ENCODE results near the gene GCSAML. TPM values are rescaled to one million over a fixed set of nuclear protein-coding genes. Genes with fewer than 3 reads are reported as not detected.
"Not testable (repeated sequence)": the region's sequence is repeated elsewhere in the genome, so short reads cannot be mapped to it uniquely, and the experiment has no call there.

Gene GCSAML
- under 1 TPM; 0.14 to 0.16 TPM for total RNA-seq

- ATAC-seq (replicated peaks in 1 of 2): peak in 1 of 2 donors; percentile 32
- peaks cover 9% of the 10 kb centered on the region for H3K4me1 Mint-ChIP-seq (ENCODE audit: low read depth)
- H3K27ac Mint-ChIP-seq: no peak within 1 kb of the TSS
- peak within 1 kb of the TSS; percentile 4 to 16 for H3K4me3 Mint-ChIP-seq
- no peaks in the 10 kb centered on the region for H3K36me3 Mint-ChIP-seq (ENCODE audit: insufficient read depth in 2 of 2)
- no peak for DNase-seq
- H3K27me3 Mint-ChIP-seq (ENCODE audit: low read depth): peaks cover 16% of the 10 kb centered on the region
- peaks cover 1 to 2% of the 10 kb centered on the region in 2 donors for H3K9me3 Mint-ChIP-seq
These were observed at the start of gene GCSAML for GRCh38 chr1:247548769-247549182. GCSAML (plus strand) TSS chr1:247549134; CDS start chr1:247549192, 58 bp downstream.

GRCh38 chr1:247500865-247501264, 48.1 kb upstream of the GCSAML start:
- no peak for ATAC-seq (replicated peaks in 1 of 2)
- H3K27me3 Mint-ChIP-seq (ENCODE audit: low read depth): peaks cover 7% of the 10 kb centered on the region
- DNase-seq: no peak
- no peaks in the 10 kb centered on the region for H3K4me1 Mint-ChIP-seq (ENCODE audit: low read depth)
- peaks cover 0 to 2% of the 10 kb centered on the region in 2 donors for H3K9me3 Mint-ChIP-seq
- H3K4me3 Mint-ChIP-seq: no peak overlapping the region
- H3K36me3 Mint-ChIP-seq (ENCODE audit: insufficient read depth in 2 of 2): no peaks in the 10 kb centered on the region
- no peak overlapping the region for H3K27ac Mint-ChIP-seq

GRCh38 chr1:247506831-247507230, 42.1 kb upstream of the GCSAML start:
- DNase-seq (no peak), ATAC-seq (replicated peaks in 1 of 2) (no peak)
- Mint-ChIP-seq H3K4me3 (no peak overlapping the region), H3K36me3 (ENCODE audit: insufficient read depth in 2 of 2) (no peaks in the 10 kb centered on the region), H3K27me3 (ENCODE audit: low read depth) (peaks cover 6% of the 10 kb centered on the region), H3K27ac (no peak overlapping the region), H3K9me3 (no peaks in the 10 kb centered on the region), H3K4me1 (ENCODE audit: low read depth) (no peaks in the 10 kb centered on the region)

GRCh38 chr1:247517795-247518612, 30.9 kb upstream of the GCSAML start:
- Mint-ChIP-seq H3K36me3 (ENCODE audit: insufficient read depth in 2 of 2) (peaks cover 0 to under 1% of the 10 kb centered on the region in 2 donors), H3K4me3 (no peak overlapping the region), H3K27ac (no peak overlapping the region), H3K4me1 (ENCODE audit: low read depth) (no peaks in the 10 kb centered on the region), H3K27me3 (ENCODE audit: low read depth) (peaks cover 37% of the 10 kb centered on the region), H3K9me3 (peaks cover 0 to 1% of the 10 kb centered on the region in 2 donors)
- no peak for DNase-seq
- ATAC-seq (replicated peaks in 1 of 2): peak in 1 of 2 donors; percentile 25

- no peak for ATAC-seq (replicated peaks in 1 of 2)
- no peaks in the 10 kb centered on the region for H3K4me1 Mint-ChIP-seq (ENCODE audit: low read depth)
- no peak overlapping the region for H3K4me3 Mint-ChIP-seq
- H3K36me3 Mint-ChIP-seq (ENCODE audit: insufficient read depth in 2 of 2): peaks cover 0 to 2% of the 10 kb centered on the region in 2 donors
- no peak for DNase-seq
- H3K27me3 Mint-ChIP-seq (ENCODE audit: low read depth): peaks cover 37% of the 10 kb centered on the region
- no peak overlapping the region for H3K27ac Mint-ChIP-seq
- peaks cover 0 to 1% of the 10 kb centered on the region in 2 donors for H3K9me3 Mint-ChIP-seq
These were observed 30.4 kb upstream of the GCSAML start for GRCh38 chr1:247518613-247518891.

GRCh38 chr1:247521886-247522285, 27.0 kb upstream of the GCSAML start:
- not testable (repeated sequence) for H3K36me3 Mint-ChIP-seq (ENCODE audit: insufficient read depth in 2 of 2); H3K4me1 Mint-ChIP-seq (ENCODE audit: low read depth); H3K27ac Mint-ChIP-seq; ATAC-seq (replicated peaks in 1 of 2); DNase-seq; H3K9me3 Mint-ChIP-seq; H3K4me3 Mint-ChIP-seq
- H3K27me3 Mint-ChIP-seq (ENCODE audit: low read depth): peaks cover 31% of the 10 kb centered on the region

- Mint-ChIP-seq H3K4me1 (ENCODE audit: low read depth) (peaks cover 18% of the 10 kb centered on the region), H3K9me3 (no peaks in the 10 kb centered on the region), H3K27me3 (ENCODE audit: low read depth) (peaks cover 41% of the 10 kb centered on the region), H3K27ac (no peak overlapping the region), H3K4me3 (no peak overlapping the region), H3K36me3 (ENCODE audit: insufficient read depth in 2 of 2) (no peaks in the 10 kb centered on the region)
- ATAC-seq (replicated peaks in 1 of 2): peak; percentile 58 to 62
- DNase-seq: no peak
These were observed 20.0 kb upstream of the GCSAML start for GRCh38 chr1:247528812-247529474.

GRCh38 chr1:247529771-247530355, 19.1 kb upstream of the GCSAML start:
- ATAC-seq (replicated peaks in 1 of 2) (no peak), DNase-seq (no peak)
- peaks cover 41% of the 10 kb centered on the region for H3K27me3 Mint-ChIP-seq (ENCODE audit: low read depth)
- H3K4me3 Mint-ChIP-seq: peak overlapping the region in 1 of 2 donors; percentile 39
- H3K27ac Mint-ChIP-seq: no peak overlapping the region
- no peaks in the 10 kb centered on the region for H3K36me3 Mint-ChIP-seq (ENCODE audit: insufficient read depth in 2 of 2)
- no peaks in the 10 kb centered on the region for H3K9me3 Mint-ChIP-seq
- H3K4me1 Mint-ChIP-seq (ENCODE audit: low read depth): peaks cover 19% of the 10 kb centered on the region

- H3K27ac Mint-ChIP-seq: no peak overlapping the region
- H3K4me3 Mint-ChIP-seq: no peak overlapping the region
- no peak for ATAC-seq (replicated peaks in 1 of 2)
These were observed 18.1 kb upstream of the GCSAML start for GRCh38 chr1:247530785-247531184.

GRCh38 chr1:247531937-247532336, 17.0 kb upstream of the GCSAML start:
- Mint-ChIP-seq H3K27me3 (ENCODE audit: low read depth) (peaks cover 28% of the 10 kb centered on the region), H3K4me3 (no peak overlapping the region), H3K9me3 (no peaks in the 10 kb centered on the region), H3K27ac (no peak overlapping the region), H3K4me1 (ENCODE audit: low read depth) (peaks cover 28% of the 10 kb centered on the region), H3K36me3 (ENCODE audit: insufficient read depth in 2 of 2) (no peaks in the 10 kb centered on the region)
- ATAC-seq (replicated peaks in 1 of 2): no peak
- no peak for DNase-seq

More at GRCh38 chr1:247530785-247531184, 18.1 kb upstream of the GCSAML start:
- H3K36me3 Mint-ChIP-seq (ENCODE audit: insufficient read depth in 2 of 2): no peaks in the 10 kb centered on the region
- H3K9me3 Mint-ChIP-seq: no peaks in the 10 kb centered on the region
- H3K27me3 Mint-ChIP-seq (ENCODE audit: low read depth): peaks cover 39% of the 10 kb centered on the region
- no peak for DNase-seq
- peaks cover 28% of the 10 kb centered on the region for H3K4me1 Mint-ChIP-seq (ENCODE audit: low read depth)

GRCh38 chr1:247535402-247535801, 13.5 kb upstream of the GCSAML start:
- peaks cover 41% of the 10 kb centered on the region for H3K27me3 Mint-ChIP-seq (ENCODE audit: low read depth)
- DNase-seq (no peak), ATAC-seq (replicated peaks in 1 of 2) (peak; percentile 72 to 81)

GRCh38 chr1:247536340-247536739, 12.6 kb upstream of the GCSAML start, which contains the start of gene OR2C3:
OR2C3 (minus strand) TSS chr1:247536440; CDS start chr1:247532511, 3,929 bp downstream.
- peaks cover 9% of the 10 kb centered on the region for H3K4me1 Mint-ChIP-seq (ENCODE audit: low read depth)
- ATAC-seq (replicated peaks in 1 of 2) (no peak), DNase-seq (no peak)
- no peak within 1 kb of the TSS for H3K27ac Mint-ChIP-seq
- H3K36me3 Mint-ChIP-seq (ENCODE audit: insufficient read depth in 2 of 2): peaks cover 0 to 2% of the 10 kb centered on the region in 2 donors
- peaks cover 0 to 2% of the 10 kb centered on the region in 2 donors for H3K9me3 Mint-ChIP-seq
- peaks cover 42% of the 10 kb centered on the region for H3K27me3 Mint-ChIP-seq (ENCODE audit: low read depth)
- H3K4me3 Mint-ChIP-seq: peak within 1 kb of the TSS in 1 of 2 donors; percentile 29

More at GRCh38 chr1:247535402-247535801, 13.5 kb upstream of the GCSAML start:
- Mint-ChIP-seq H3K4me3 (peak overlapping the region in 1 of 2 donors; percentile 29), H3K9me3 (peaks cover 0 to 2% of the 10 kb centered on the region in 2 donors), H3K27ac (no peak overlapping the region), H3K36me3 (ENCODE audit: insufficient read depth in 2 of 2) (peaks cover 0 to 2% of the 10 kb centered on the region in 2 donors), H3K4me1 (ENCODE audit: low read depth) (peaks cover 9% of the 10 kb centered on the region)

- Mint-ChIP-seq H3K9me3 (peaks cover 0 to 2% of the 10 kb centered on the region in 2 donors), H3K4me1 (ENCODE audit: low read depth) (peaks cover 9% of the 10 kb centered on the region), H3K36me3 (ENCODE audit: insufficient read depth in 2 of 2) (peaks cover 0 to 2% of the 10 kb centered on the region in 2 donors), H3K27me3 (ENCODE audit: low read depth) (peaks cover 34% of the 10 kb centered on the region), H3K27ac (no peak overlapping the region), H3K4me3 (no peak overlapping the region)
- ATAC-seq (replicated peaks in 1 of 2) (no peak), DNase-seq (no peak)
These were observed 10.4 kb upstream of the GCSAML start for GRCh38 chr1:247538561-247538960.
